HEK293 (cell line): ENCODE results near the gene DNAJC6.

Experiments used
- CTCF ChIA-PET: fragments of 350-600 bp; formaldehyde crosslinking; extraction: SDS; loops from one replicate; lab custom pipeline; 2021; ENCODE audit warnings: antibody characterized with exemption; lab: Yijun Ruan, JAX
- POLR2A ChIA-PET: fragments of 300-600 bp; formaldehyde crosslinking; extraction: SDS; loops from one replicate; lab custom pipeline; 2020; ENCODE audit warnings: antibody characterized with exemption, inconsistent platforms; lab: Yijun Ruan, JAX
- H3K27ac ChIP-seq: fragments of 200-500 bp; sonication (Bioruptor generic); 2 replicates; pipeline ENCODE4 v1.5.1; 2014; ENCODE audit warnings: low read depth, low read length, control low read depth, inconsistent platforms; ENCODE audit errors: extremely low read depth
- H3K36me3 ChIP-seq, 2 experiments: fragments of 200-500 bp in 1 of 2; sonication (Bioruptor generic) in 1 of 2; 1 replicate in 1 of 2; 2 replicates in 1 of 2; pipeline ENCODE4 v1.5.1; 2014 to 2017; ENCODE audit warnings: inconsistent platforms in 2 of 2, low read length in 2 of 2; ENCODE audit not compliant: control insufficient read depth in 2 of 2, insufficient read depth in 1 of 2
- H3K4me1 ChIP-seq: fragments of 200-500 bp; sonication (Bioruptor generic); 2 replicates; pipeline ENCODE4 v1.5.1; 2014; ENCODE audit warnings: mild to moderate bottlenecking, low read length, inconsistent platforms; ENCODE audit not compliant: control insufficient read depth, insufficient read depth
- H3K4me3 ChIP-seq: 2 replicates; pipeline ENCODE4 v1.5.1; 2011; ENCODE audit warnings: low read depth, mild to moderate bottlenecking, control low read depth, low read length, moderate library complexity
- H3K9me3 ChIP-seq: fragments of 200-500 bp; sonication (Bioruptor generic); 2 replicates; pipeline ENCODE4 v1.5.1; 2014; ENCODE audit warnings: low read depth, low read length, inconsistent platforms; ENCODE audit not compliant: control insufficient read depth, insufficient read depth
- HIC1 ChIP-seq: fragments of 450-650 bp; formaldehyde crosslinking; IDR thresholded peaks from 2 replicates; pipeline ENCODE4 v1.5.1; 2016; ENCODE audit warnings: missing biosample characterization, missing genetic modification characterization
- HOXA7 ChIP-seq: sonication (generic); formaldehyde crosslinking; IDR thresholded peaks from 2 replicates; pipeline ENCODE4 v1.8.1; 2022; ENCODE audit warnings: missing genetic modification reagents, borderline replicate concordance
- KLF16 ChIP-seq: fragments of 450-650 bp; formaldehyde crosslinking; IDR thresholded peaks from 2 replicates; pipeline ENCODE4 v1.5.1; 2017; ENCODE audit warnings: missing biosample characterization, missing genetic modification characterization
- KLF17 ChIP-seq: fragments of 450-650 bp; formaldehyde crosslinking; IDR thresholded peaks from 2 replicates; pipeline ENCODE4 v1.5.1; 2016; ENCODE audit warnings: missing biosample characterization, missing genetic modification characterization
- PATZ1 ChIP-seq: fragments of 450-650 bp; formaldehyde crosslinking; IDR thresholded peaks from 2 replicates; pipeline ENCODE4 v1.5.1; 2016; ENCODE audit warnings: missing biosample characterization, missing genetic modification characterization
- PRDM2 ChIP-seq: fragments of 450-650 bp; formaldehyde crosslinking; IDR thresholded peaks from 2 replicates; pipeline ENCODE4 v1.5.1; 2016; ENCODE audit warnings: missing biosample characterization, missing genetic modification characterization, borderline replicate concordance
- SP3 ChIP-seq: fragments of 450-650 bp; formaldehyde crosslinking; IDR thresholded peaks from 2 replicates; pipeline ENCODE4 v1.5.1; 2016; ENCODE audit warnings: missing biosample characterization, missing genetic modification characterization
- WT1 ChIP-seq: fragments of 450-650 bp; formaldehyde crosslinking; IDR thresholded peaks from 2 replicates; pipeline ENCODE4 v1.5.1; 2016; ENCODE audit warnings: missing biosample characterization, missing genetic modification characterization
- YY2 ChIP-seq: fragments of 450-650 bp; formaldehyde crosslinking; IDR thresholded peaks from 2 replicates; pipeline ENCODE4 v1.5.1; 2016; ENCODE audit warnings: missing biosample characterization, missing genetic modification characterization
- ZNF10 ChIP-seq: fragments of 450-650 bp; formaldehyde crosslinking; IDR thresholded peaks from 2 replicates; pipeline ENCODE4 v1.5.1; 2017; ENCODE audit warnings: missing biosample characterization, missing genetic modification characterization
- ZNF140 ChIP-seq: fragments of 450-650 bp; formaldehyde crosslinking; IDR thresholded peaks from 2 replicates; pipeline ENCODE4 v1.5.1; 2016; ENCODE audit warnings: missing biosample characterization, missing genetic modification characterization
- ZNF146 ChIP-seq: fragments of 450-650 bp; formaldehyde crosslinking; IDR thresholded peaks from 2 replicates; pipeline ENCODE4 v1.5.1; 2016; ENCODE audit warnings: missing biosample characterization, missing genetic modification characterization
- ZNF292 ChIP-seq: fragments of 450-650 bp; formaldehyde crosslinking; IDR thresholded peaks from 2 replicates; pipeline ENCODE4 v1.5.1; 2016; ENCODE audit warnings: low read depth, missing biosample characterization, missing genetic modification characterization, borderline replicate concordance
- ZNF341 ChIP-seq: fragments of 450-650 bp; formaldehyde crosslinking; IDR thresholded peaks from 2 replicates; pipeline ENCODE4; 2016; ENCODE audit warnings: low read depth, missing biosample characterization, missing genetic modification characterization
- ZNF488 ChIP-seq: fragments of 450-650 bp; formaldehyde crosslinking; IDR thresholded peaks from 2 replicates; pipeline ENCODE4 v1.5.1; 2016; ENCODE audit warnings: missing biosample characterization, missing genetic modification characterization
- ZNF621 ChIP-seq: fragments of 450-650 bp; formaldehyde crosslinking; IDR thresholded peaks from 2 replicates; pipeline ENCODE4 v1.5.1; 2017; ENCODE audit warnings: missing biosample characterization, missing genetic modification characterization
- ZNF629 ChIP-seq: fragments of 450-650 bp; formaldehyde crosslinking; IDR thresholded peaks from 2 replicates; pipeline ENCODE4 v1.5.1; 2017; ENCODE audit warnings: missing biosample characterization, missing genetic modification characterization
- ZNF654 ChIP-seq: fragments of 450-650 bp; formaldehyde crosslinking; IDR thresholded peaks from 2 replicates; pipeline ENCODE4 v1.5.1; 2016; ENCODE audit warnings: low read depth, missing biosample characterization, missing genetic modification characterization
- ZNF707 ChIP-seq: fragments of 450-650 bp; formaldehyde crosslinking; IDR thresholded peaks from 2 replicates; pipeline ENCODE4 v1.5.1; 2016; ENCODE audit warnings: missing biosample characterization, missing genetic modification characterization
- ZSCAN4 ChIP-seq: fragments of 450-650 bp; formaldehyde crosslinking; IDR thresholded peaks from 2 replicates; pipeline ENCODE4 v1.5.1; 2017; ENCODE audit warnings: missing biosample characterization, missing genetic modification characterization

Gene DNAJC6

GRCh38 chr1:65409816-65410326 is 100.5 kb downstream of the DNAJC6 start (continued):
- TF ChIP-seq HIC1 (tag by site-specific recombination) (no peak), ZNF10 (tag by site-specific recombination) (no peak), ZNF140 (no peak), ZNF341 (tag by site-specific recombination) (no peak)
- TF ChIP-seq, all 188 proteins: peak for 0

- POLR2A ChIA-PET: no interaction called here
- Histone ChIP-seq H3K27ac (no peak overlapping the region), H3K4me1 (no peaks in the 10 kb centered on the region), H3K36me3 (peaks cover 0 to 36% of the 10 kb centered on the region in 2 experiments; a peak in 1 of 3 replicates), H3K9me3 (no peaks in the 10 kb centered on the region), H3K4me3 (no peak overlapping the region)
- TF ChIP-seq ZNF621 (tag by site-specific recombination): no peak
- TF ChIP-seq HOXA7 (CRISPR knock-in tag): no peak
- TF ChIP-seq YY2 (tag by site-specific recombination): no peak
- no peak for TF ChIP-seq ZSCAN4 (tag by site-specific recombination)
- TF ChIP-seq ZNF654: no peak
- no peak for TF ChIP-seq KLF17 (tag by site-specific recombination)
- TF ChIP-seq SP3 (tag by site-specific recombination): no peak
- no peak for TF ChIP-seq KLF16 (tag by site-specific recombination)
- no peak for TF ChIP-seq ZNF146
- no peak for TF ChIP-seq WT1 (tag by site-specific recombination)
- TF ChIP-seq ZNF292: no peak
- TF ChIP-seq PRDM2 (tag by site-specific recombination): no peak
- no peak for TF ChIP-seq ZNF488 (tag by site-specific recombination)
- TF ChIP-seq ZNF707 (tag by site-specific recombination): no peak
- no peak for TF ChIP-seq PATZ1 (tag by site-specific recombination)
- TF ChIP-seq ZNF629 (tag by site-specific recombination): no peak
- CTCF ChIA-PET: no interaction called here
Observed at GRCh38 chr1:65412256-65412983, 103.1 kb downstream of the DNAJC6 start.
